22Rv1 (cell line): ENCODE data around the gene SEC16A.

ENCODE experiments used
- H3K27ac ChIP-seq: fragments of 450-650 bp; 2 replicates; pipeline ENCODE4 v1.5.1; 2017
- ZFX ChIP-seq: fragments of 450-650 bp; IDR thresholded peaks from 2 replicates; pipeline ENCODE4 v1.6.1; 2017; ENCODE audit warnings: antibody characterized with exemption, borderline replicate concordance
- TF ChIP-seq, protein P1 (sequence below): fragments of 450-650 bp; IDR thresholded peaks from 2 replicates; pipeline ENCODE4 v1.5.1; 2017; ENCODE audit warnings: mild to moderate bottlenecking

Gene SEC16A

DNA sequence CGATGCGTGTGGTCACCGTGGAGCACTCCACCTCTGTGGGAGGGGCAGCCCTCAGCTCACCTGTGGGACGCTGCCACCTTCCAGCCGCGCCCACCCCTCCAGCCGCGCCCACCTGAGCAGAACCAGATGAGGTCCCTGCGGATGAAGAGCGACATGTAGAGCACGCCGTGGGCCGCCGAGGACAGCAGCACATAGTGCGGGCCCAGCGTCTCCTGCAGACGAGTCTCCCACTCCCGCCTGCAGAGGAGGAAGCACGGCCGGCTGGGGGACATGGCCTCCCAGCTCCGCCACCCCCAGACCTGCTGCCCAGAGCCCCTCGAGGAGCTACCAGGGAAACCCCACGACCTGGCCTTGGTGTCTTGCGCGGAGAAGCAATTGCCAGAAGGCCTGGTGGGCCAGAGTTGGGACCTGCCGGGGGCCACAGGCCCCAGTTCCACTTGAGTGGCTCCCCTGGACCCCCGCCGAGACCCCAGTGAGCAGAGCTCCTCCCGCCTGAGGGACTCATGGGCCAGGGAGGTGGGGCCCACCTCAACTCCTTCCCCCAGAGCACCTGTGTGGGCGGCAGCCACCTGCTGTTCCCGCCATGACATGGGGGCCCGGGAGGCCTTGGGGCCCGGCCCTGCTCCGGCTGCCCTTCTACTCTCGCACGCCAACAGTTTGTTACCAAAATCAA lies 49.7 kb downstream of the SEC16A start:
- H3K27ac ChIP-seq, result no peak overlapping the region
- TF ChIP-seq ZFX, result no peak
- TF ChIP-seq, protein P1, sequence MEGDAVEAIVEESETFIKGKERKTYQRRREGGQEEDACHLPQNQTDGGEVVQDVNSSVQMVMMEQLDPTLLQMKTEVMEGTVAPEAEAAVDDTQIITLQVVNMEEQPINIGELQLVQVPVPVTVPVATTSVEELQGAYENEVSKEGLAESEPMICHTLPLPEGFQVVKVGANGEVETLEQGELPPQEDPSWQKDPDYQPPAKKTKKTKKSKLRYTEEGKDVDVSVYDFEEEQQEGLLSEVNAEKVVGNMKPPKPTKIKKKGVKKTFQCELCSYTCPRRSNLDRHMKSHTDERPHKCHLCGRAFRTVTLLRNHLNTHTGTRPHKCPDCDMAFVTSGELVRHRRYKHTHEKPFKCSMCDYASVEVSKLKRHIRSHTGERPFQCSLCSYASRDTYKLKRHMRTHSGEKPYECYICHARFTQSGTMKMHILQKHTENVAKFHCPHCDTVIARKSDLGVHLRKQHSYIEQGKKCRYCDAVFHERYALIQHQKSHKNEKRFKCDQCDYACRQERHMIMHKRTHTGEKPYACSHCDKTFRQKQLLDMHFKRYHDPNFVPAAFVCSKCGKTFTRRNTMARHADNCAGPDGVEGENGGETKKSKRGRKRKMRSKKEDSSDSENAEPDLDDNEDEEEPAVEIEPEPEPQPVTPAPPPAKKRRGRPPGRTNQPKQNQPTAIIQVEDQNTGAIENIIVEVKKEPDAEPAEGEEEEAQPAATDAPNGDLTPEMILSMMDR, result no peak

DNA sequence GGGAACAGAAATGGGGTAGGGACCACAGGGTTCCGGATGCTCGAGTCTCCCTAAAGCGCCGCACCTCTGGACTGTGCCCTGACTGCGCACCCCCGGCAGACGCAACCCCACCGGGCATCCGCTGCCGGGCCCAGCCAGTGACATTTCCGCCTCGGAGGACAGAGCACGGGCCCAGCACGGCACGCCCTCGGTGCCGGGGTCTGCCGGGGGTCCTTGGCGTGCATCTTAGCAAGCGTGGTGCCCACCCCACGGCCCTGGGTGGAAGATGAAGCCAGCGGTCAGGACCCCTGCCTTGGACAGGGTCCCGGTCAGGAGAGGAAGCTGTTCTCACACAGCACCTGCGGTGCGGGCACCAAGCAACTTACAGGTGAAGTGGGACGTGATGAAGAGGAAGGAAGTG lies 50.2 kb downstream of the SEC16A start:
- no peak overlapping the region for H3K27ac ChIP-seq
- TF ChIP-seq, protein P1, result no peak

DNA sequence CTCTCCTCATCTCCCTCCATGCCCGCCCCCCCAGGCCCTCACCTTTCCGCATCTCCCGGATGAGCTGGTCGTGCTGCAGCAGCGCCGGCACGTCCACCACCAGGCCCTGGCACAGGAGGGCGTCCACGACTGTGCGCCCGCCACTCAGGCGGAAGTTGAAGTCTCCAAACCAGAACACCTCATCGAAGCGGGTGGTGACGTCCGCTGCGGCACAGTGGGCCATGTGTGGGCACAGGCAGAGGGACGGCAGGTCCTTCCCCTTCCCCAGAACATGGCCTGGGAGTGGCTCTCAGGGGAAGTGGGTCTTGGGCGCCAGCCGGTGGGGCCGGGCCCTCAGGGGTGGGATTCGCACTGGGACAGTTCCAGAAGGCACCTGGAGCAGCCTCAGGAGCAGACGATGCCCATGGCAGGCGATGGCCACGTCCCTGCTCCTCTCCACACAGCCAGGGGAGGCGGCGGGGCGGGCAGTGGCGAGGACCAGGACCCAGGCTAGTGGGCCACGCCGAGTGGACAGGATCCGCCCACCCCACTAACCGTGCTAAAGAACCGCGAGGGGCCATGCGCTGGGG lies 51.0 kb downstream of the SEC16A start:
- H3K27ac ChIP-seq, result no peak overlapping the region
- TF ChIP-seq, protein P1, result no peak
- TF ChIP-seq ZFX, result no peak

DNA sequence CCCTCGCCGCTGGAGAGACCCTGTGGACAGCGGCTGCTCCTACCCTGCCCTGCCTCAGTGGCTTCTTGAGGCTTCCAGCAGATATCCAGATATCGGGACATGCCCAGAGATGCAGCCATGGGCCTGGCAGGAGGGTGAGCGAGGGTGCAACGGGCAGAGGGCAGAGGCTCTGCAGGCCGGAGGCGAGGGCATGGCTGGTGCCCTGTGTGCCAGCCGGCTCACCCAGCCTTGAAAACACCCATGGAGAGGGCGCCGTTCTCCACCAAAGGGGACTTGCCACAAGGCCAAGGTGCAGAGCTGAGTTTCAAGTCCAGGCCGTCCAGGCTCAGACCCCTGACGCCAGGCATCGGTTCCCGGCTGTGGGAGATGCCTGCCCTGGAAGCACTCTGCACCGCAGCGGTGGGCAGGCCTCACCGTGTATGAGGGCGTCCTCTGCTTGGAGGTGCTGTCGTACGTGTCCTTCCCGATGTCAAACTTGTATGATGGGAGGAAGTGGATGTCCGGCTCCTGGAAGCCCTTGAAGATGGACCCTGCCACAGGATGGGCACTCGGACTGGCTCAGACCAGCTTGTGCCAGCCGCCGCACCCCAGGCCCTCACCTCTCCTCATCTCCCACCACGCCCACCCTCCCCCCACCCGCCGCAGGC lies 52.1 kb downstream of the SEC16A start:
- H3K27ac ChIP-seq, result no peak overlapping the region
- TF ChIP-seq, protein P1, result no peak
- no peak for TF ChIP-seq ZFX

DNA sequence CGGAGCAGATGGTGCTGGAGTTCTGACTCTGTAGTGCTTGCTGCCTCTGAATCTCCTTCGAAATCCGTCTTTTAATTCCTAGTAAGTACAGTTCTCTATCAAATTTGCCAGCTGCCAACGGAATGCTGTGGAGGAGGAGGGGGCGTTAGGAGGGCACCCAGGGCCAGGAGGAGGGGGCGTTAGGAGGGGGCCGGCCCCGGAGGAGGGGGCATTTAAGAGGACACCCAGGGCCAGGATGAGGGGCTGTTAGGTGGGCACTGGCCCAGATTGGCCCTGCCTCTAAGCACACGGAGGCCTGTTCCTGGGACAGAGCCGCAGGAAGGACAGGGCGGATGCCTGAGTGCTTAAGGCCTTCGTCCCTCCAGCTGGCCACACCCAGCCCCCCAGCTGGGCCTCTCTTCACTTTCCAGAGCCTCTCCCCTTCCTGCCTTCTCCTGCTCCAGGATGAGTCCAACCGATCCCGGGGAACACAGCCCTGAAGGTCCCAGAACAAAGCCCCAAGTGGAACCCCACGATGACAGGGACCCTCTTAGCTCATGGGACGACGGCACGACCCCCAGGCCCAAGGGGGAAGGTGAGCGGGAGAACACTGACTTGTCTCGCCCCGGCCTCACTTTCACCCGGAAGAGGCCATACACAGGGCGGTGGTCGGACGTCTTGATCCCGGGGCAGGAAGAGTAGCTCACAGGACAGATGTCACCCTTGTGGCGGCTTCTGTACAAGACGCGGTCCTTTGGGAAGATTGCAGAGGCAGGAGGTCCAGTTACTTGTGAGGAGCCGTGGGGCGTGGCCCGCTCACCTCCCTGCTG lies 53.0 kb downstream of the SEC16A start:
- TF ChIP-seq, protein P1, result no peak
- no peak for TF ChIP-seq ZFX
- no peak overlapping the region for H3K27ac ChIP-seq

DNA sequence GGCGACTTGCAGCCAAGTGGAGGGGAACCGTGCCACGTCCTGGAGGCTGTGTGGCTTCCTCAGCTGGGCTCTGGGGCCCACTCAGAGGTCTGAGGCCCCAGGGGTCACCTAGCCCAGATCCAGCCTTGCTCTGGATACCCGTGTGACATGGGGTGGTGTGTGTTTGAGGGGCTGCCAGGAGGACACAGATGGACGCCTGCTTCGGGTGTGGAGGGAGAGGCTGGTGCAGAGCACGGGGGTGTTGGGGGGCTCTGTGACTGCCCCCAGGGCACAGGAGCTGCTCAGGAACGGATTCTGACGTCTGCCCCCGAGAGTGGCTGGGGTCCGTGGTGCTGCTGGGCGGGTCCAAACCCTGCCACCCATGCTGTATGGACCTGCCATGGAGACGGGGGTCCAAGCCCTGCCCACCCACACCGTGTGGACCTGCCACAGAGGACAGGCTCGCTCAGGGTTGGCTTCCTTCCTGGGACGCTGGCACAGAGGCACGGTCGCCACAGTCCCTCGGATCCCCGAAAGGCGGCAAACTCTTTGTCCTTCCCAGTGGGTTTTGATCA lies 53.7 kb downstream of the SEC16A start:
- no peak overlapping the region for H3K27ac ChIP-seq
- TF ChIP-seq, protein P1, result no peak
- TF ChIP-seq ZFX, result no peak
